ENCODE data around the gene FAM107B. TPM values are rescaled to one million over a fixed set of nuclear protein-coding genes. Genes with fewer than 3 reads are reported as not detected.

The FAM107B gene
- polyA plus RNA-seq, 3 donors: 80.1 to 108 (median 96.5) TPM

DNA sequence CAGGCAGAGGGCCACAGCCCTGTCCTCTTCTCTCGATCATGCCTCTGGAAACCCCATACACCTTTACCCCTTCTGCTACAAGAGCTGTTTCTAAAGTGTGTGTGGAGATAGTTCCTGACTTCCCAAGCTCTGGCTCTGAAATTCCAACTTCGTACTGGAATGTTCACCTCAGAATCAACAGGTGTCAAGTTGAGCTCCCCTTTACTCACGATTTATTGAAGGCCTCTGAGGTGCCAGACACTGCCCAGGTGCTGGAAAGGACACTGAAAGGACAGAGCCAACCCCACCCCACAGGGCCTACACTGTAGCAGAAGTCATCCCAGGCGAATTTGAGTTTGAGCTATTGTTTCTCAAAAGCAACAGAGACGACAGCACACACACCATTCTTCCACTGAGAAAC is 234.1 kb downstream of the FAM107B start:
- no peak for DNase-seq

DNA sequence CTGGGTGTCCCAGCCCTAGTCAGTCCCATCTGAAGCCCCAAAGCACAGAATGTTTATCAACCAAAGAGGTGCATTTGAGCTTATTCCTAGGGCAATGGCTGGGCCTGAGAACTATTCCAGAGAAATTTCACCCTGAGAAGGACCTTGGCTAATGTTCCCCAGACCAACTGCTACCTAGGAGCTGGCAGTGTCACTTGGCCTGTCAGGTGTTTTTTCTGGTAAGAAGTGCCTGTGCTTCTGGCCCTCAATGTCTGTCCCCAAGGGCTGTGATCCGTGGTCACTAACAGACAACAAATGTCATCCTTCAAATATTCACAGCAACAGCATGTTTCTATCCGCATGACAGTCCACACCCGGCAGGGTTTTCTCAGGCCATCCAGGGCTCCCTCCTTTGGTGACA is 234.6 kb downstream of the FAM107B start:
- no peak for DNase-seq

DNA sequence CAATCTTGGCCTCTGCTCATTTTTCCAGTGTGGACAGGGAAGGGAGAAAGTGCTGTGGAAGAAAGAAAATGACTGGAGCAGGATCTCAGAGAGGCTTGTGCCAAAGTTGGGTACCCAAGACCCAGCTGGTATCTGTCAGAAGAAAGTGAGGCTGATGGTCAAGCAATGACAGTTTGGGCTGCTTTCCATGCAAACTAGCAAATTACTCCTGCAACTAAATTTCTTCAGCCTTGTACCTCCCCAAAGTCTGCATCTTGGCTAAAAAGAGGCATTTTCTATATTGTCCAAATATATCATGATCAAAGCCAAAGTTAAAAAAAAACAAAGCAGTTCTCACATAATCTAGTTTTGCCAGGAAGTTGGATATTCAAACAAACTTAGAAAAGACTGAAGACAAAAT is 235.5 kb downstream of the FAM107B start:
- DNase-seq: no peak

DNA sequence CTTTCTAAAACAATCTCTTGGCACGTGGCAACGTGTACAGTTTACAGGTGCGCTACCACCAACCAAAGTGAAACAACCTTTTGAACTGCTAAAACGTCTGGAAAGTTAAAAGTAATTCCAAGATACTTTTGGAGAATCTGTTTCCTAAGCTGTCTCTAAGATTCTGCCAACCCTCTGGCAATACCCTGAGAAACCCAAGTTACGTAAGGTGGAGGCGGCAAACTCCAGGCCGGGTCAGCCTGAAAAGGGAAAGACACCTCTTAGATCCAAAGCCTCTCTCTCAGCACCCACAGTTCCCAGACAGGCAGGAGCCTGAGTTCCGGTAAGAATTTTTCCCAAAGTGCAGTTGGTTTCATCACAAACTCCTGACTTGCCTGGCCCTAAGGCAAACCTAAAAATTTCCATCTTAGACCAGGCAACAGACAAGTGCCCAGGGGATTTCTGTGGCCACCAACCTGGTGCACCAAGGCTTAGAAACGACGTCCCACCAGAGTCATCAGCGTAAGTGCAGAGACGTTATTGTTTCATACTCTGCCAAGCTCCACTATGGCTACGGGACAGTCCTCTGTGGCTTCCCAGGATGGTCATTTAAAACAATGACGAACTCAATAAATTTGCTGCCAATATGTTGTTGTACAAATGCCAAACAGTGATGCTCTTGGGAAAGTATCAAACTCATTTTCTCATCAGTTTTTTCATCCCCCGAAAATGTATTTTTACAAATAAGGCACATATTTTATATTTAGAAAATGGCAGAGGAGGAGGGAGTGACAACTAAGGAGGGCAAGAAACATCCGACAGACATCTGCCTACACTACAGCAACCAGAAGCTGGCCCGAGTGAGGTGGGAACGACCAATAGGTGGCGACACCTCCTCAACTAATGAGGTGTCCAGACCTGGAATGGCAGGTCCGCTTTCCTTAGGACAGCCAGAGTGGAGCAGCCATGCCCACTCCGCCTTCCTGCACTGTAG is 238.2 kb downstream of the FAM107B start:
- DNase-seq: peak; percentile 54

DNA sequence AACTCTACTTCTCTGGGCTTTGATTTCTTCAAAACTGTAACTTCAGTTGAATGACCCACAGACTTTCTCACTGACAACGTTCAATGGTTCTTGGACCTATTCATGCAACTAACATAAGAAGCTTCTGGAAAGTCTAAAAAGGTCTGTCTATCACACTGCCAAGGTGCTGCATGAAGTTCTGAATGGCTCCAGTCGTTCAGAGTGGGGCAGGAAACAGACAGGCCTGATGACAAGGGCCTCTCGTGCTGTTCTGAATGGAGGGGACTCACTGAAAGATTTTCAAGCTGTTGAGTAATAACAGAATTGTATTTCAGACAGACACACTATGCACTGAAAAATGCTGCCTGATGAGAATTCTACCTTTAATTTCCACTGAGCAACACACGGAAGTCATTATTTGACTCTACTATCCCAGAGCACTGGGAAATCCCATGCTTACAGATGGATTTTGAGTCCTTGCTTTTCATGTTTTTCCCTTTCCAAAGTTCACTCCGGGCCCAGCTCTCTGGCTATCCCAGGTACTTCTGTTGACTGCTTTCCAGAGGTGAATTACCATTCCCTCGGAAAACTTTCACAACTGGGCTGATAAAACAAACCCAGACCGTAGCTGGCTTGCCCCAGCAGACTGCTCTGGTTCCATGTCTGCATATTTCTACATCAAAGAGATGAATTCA is 239.1 kb downstream of the FAM107B start:
- no peak for DNase-seq

DNA sequence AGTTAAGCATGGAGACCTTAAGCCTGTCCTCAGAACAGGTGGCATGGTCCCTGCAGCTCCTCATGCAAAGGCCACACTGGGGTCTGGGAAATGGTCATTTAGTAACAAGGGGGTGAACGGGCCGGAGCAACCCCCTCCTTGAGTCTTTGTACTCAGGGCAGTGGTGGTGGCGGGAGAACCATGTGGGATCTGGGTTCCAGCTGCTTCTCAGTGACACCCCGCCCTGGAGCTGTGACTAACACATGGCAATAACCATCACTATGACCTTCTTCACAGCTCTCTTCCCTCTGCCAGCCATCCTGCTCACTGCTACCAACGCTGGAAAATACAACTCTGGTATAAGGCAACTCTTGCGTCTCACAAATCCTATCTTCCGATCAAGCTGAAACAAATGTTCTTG is 240.5 kb downstream of the FAM107B start:
- no peak for DNase-seq

DNA sequence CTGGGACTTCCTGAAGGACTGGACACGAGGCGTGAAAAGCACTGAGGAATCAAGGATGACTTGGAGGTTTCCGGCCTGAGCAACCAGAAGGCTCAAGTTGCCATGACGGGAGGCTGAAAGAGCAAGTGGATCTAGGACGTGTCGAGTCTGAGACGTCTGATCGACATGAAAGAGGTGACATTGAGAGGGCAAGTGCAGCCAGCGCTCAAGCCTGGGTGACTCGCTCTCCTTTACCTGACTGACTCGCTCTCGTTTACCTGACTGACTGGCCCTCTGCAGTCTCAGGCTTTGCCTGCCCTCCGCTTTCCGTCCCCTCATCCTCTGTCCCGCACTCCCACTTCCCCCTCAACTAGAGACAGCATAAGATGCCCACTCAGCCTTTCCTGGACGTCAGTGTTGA is 241.4 kb downstream of the FAM107B start:
- DNase-seq: no peak

DNA sequence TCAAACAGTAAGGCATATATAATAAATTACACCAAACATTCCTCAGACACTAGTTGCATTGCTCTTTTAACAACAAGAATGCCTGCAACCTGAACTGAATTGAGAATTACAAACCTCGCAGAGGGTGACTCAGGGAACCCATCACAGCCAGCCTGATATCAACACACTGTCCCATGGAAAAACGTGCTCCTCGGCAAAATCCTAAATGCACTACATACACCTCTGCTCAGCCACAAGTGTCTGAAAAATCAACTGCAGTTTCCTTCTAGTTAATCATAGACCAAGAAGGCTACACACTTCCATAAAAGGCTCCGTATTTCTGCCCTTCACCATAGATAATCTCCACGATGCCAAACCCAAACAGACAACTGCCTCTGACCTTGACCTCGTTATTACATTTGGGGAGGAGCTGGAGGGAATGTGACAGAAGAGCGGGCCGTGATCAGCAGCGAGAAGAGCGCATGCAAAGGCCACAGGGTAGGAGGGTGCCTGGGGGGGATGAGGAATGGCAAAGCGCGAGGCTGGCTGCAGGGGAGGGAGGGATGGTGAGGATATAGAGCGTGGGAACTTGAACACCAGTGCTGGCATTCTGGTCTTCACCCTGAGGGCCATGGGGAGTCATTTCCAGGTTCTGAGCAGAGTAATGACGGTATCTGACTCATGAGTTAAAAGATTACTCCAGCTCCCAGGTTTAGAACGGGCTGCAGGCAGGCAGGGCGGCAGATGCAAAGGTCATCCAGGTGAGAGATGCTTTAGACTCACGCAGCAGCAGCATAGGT is 242.0 kb downstream of the FAM107B start:
- no peak for DNase-seq

DNA sequence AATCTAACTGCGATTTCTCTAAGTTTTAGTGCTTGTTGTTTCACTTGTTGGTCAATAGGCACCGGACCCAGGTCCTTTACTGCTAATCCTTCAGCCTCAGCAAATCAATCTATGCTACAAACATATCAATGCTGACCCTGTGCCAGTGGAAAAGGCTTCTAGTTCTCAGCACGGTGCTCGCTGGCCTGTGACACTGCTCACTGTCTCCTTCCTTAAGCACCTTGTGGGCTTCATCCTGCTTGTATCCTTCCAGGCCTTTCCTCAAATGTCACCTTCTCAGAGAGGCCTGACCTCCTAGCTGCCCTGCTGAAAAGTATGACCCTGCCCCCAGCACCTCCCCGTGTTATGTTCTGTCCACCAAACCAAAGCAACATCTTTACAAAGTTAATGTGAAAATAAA is 242.7 kb downstream of the FAM107B start:
- no peak for DNase-seq

DNA sequence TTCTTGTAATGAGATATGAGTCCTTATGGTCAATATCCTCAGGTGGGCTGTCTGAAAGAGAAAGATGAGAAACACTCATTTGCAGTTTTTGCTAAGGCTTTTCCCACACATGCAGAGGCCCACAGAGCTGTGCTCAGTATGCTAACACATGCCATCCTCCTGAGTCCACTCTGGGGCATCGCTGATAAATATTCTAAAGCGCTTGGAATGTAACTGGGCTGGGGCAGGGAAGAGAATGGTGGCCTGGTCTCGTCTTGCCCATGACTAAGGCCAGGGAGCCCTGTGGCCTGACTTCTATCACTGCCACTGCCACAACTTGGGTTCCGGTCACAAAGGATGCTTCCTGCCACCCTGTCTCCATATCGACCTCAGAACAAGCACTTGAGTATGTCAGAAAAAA is 244.2 kb downstream of the FAM107B start:
- DNase-seq: no peak

DNA sequence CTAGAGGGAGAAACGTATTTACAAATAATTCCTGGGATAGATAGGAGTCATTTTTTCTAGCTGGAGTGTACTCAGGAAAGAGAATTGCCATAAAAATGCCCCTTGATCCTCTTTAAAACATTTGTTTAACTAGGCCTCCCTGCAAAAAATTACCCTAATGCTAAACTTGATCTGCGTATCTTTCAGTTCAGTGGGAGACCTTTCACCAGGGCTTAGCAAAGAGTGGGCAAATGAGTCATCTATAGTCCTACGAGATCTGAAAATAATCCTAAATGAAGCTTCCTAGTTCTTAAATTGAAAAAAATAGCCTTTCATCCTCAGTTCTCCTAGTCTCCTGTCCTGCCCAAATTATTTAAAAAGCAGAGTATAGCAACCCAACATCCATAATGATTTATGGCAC is 245.3 kb downstream of the FAM107B start:
- no peak for DNase-seq

DNA sequence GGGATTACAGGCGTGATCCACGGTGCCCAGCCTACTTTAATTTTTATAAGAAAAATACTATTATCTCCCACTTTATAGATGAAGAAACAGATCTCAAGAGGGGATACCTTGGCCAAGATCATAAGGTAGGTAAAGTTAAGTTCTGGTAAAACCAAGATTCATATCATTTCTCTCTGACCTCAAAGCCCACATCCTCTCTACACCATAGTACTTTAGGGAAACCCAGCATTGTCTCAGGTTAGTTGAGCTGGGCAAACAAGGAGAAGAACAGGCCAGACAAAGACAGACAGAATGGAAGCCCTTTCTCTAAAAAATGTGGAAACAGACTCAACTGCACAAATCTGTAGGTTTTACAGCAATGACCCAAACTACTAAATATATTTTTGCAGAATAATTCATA is 246.2 kb downstream of the FAM107B start:
- no peak for DNase-seq

DNA sequence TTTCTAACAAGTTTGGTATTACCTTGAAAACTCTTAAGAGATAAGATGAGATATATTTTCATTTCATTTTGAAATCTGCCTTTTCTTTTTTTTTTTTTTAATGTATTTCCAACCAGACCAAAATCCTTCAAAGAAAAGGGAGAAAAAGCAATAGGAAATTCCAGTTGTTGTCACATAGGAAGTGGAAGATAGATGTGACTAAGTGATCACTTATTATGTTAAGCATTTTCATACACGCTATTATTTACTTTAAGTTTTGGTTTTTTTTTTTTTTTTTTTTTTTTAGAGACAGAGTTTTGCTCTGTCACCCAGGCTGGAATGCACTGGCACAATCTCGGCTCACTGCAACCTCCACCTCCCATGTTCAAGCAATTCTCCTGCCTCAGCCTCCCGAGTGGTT is 246.8 kb downstream of the FAM107B start:
- no peak for DNase-seq

DNA sequence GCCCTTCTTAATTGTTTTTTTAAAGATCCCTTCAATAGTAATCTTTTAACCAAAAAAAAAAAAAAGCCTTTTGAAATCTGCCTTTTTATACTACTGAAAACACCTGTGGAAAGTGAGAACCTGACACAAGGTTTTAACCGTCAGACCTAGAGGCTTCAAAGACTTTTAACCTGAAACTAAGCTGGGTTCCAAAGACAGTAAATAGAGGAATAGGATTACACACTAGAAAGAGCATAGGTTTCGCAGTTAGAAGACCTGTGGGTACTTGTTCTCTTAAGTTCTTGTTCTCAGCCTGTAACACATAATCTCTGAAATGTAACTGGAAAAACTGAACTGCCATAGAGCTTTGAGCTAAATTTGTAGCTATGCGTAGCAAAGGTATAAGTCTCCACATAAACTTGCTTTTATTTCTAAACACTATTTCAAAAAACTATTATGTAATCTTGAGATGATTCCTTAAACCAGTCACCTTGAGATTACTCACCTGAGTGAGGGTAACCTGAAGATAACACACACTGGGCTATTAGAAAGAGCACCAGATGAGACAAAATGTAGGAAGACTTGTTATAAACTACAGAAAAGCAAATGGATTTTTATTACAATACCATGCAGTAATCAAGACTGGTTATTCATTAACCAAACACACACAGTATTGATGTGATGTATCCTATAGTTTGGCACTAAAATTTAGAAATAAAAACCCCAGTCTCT is 247.4 kb downstream of the FAM107B start:
- DNase-seq: no peak

DNA sequence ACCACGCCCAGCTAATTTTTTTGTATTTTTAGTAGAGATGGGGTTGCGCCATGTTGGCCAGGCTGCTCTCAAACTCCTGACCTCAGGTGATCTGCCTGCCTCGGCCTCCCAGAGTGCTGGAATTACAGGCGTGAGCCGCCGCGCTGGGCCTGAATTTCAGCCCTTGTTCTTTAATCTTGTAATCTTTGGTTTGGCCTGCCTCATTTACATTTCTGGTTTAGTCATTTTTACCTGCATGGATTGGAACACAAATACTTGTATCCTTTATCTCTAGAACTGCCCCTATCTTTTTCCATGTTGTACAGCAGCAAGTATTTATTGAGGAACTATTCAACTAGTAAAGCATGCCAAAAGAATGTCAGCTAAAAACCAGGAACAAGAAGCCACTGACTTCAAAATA is 248.4 kb downstream of the FAM107B start:
- no peak for DNase-seq

DNA sequence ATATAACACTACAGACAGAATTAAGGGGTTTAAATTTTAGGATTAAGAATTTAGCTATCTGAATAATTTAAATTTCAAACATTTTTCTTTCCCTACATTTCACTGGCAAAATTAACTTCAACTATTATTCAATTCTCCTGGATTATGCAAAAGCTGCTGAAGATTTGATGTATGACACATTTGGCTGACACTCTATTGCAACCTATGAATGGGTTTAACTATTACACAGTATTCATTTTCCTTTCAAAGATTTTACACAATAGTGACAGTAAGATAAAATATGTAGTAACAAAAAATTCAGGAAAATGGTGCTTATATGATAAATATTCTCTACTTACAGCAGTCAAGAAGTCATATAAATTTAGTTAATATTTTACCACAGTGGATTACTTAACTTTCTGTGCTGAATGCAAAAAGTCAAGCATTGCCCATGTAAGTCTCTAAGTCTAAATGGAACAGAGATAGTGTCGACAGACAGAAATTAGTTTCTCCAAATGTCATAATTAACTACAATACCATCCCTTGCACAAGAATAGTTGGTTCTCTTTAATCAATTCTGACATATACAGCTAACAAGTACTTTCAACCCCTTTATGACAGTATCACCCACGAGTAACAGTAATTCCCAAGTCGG is 249.9 kb downstream of the FAM107B start:
- no peak for DNase-seq

DNA sequence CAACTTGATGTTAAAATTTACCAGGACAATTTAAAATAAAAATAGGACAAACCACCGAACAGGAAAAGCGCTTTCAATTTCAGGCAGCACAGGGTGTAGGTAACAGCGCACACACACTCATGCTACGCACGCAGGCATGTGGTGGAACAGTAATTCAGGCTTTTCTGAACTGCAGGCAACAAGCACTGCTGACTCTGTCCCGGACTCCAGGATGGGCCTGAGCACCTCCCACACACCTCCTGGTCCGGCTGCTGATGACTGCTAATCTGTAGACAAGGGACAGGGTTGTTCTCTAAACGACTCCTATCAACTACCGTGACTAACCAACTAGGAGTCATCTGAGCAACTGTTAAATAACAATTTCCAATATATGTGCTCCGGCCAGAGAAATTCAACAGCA is 251.4 kb downstream of the FAM107B start:
- DNase-seq: peak; percentile 33

DNA sequence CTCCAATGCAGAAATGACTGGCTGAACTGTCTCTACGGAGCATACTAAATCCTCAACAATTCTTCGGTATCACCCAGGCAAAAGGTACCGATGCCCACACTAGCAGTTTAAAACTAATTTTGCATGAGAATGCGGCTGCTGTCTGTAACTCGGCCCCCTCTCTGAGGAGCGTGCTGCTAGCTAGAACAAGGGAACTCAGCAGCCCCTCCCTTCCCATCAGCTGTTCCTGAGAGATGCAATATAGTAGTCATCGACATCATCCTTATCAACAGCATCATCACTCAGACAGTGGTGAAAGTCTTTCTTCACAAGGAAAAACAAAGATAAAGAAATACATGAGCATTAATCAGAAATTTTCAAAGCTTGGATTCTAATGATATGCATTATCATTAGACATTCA is 254.9 kb downstream of the FAM107B start:
- DNase-seq: no peak

DNA sequence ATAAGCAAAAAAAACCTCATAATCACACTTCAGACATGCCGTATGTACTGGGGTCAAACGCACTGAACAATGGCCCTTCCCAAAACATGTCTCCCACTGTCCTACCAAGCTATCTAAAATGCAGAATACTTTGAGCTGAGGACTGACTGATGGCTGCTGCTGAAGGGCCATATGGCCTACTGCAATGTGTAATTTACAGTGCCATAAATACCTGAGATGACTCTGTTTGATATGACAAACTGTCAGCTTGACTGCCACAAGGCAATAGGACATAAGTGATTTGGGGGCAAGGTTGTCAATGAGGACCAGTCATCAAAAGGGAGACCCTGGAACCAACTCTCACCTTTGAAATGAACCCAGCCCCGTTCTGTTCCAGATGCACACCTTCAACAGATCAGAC is 256.5 kb downstream of the FAM107B start:
- no peak for DNase-seq

DNA sequence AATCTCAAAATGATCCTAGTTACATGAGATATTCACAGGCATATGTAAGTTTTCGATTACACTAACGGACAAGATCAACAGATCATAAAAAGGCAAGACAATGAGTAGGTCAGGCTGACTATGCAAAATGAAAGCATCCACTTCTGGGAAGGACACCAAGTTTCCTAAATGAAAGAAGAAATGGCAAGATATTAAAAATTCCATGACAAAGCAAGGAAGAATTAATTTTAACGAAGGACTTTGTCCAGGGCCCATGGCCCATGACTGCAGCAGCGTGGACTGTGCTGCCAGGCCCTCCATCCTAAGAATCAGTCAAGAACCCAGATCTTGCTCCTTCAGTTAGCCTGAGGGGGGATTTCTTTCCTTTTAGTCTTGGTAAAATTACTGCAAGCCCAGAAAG is 261.6 kb downstream of the FAM107B start:
- DNase-seq: no peak

DNA sequence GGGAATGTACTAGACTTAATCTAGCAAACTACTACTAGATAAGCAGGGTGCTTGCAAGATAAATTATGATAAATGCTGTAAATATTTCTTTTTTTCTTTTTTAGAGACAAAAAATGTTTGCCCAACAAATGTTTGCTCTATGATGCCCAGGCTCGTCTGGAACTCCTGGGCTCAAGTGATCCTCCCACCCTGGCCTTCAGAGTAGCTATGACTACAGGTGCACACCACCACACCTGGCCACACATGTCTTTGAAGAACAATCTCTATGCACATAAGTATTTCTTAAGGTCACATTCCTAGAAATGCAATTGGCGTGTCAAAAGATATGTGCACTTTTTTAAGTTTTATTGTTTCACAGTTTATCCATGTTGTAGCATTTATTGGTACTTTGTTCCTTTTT is 264.4 kb downstream of the FAM107B start:
- DNase-seq: no peak

Measured in renal pelvis (tissue), 4 donors.